GM19035 (cell line): ENCODE results near the gene HRH3.

ENCODE experiments used
- ATAC-seq: cut with Tn5 transposase; IDR thresholded peaks from one replicate; pipeline ENCODE4 v1.9.1; 2021; ENCODE audit not compliant: unreplicated experiment

HRH3 gene

GRCh38 chr20:62244644-62245108 lies 24.6 kb upstream of the HRH3 start:
- ATAC-seq = no peak

GRCh38 chr20:62243906-62244515 lies 23.9 kb upstream of the HRH3 start:
- no peak for ATAC-seq

- no peak for ATAC-seq
Measured at GRCh38 chr20:62243106-62243505, 23.0 kb upstream of the HRH3 start.

GRCh38 chr20:62242176-62242575 lies 22.1 kb upstream of the HRH3 start:
- no peak for ATAC-seq

- no peak for ATAC-seq
Measured at GRCh38 chr20:62241506-62241905, 21.4 kb upstream of the HRH3 start.

GRCh38 chr20:62240020-62240685 lies 20.1 kb upstream of the HRH3 start:
- ATAC-seq = no peak

GRCh38 chr20:62239278-62239879 lies 19.3 kb upstream of the HRH3 start:
- ATAC-seq = no peak

GRCh38 chr20:62238569-62239277 lies 18.6 kb upstream of the HRH3 start:
- no peak for ATAC-seq

- ATAC-seq = peak; percentile 97
Measured at GRCh38 chr20:62237801-62238568, 17.9 kb upstream of the HRH3 start, which contains the start of gene OSBPL2. Gene OSBPL2 (plus strand): TSS chr20:62238521. CDS start chr20:62256185, 17,664 bp downstream.

- ATAC-seq = no peak
Measured at GRCh38 chr20:62237514-62237800, 17.4 kb upstream of the HRH3 start.

GRCh38 chr20:62236766-62237513 lies 16.9 kb upstream of the HRH3 start:
- ATAC-seq = no peak

- no peak for ATAC-seq
Measured at GRCh38 chr20:62236200-62236599, 16.1 kb upstream of the HRH3 start.

GRCh38 chr20:62235777-62236157 lies 15.7 kb upstream of the HRH3 start:
- no peak for ATAC-seq

GRCh38 chr20:62235001-62235776 lies 15.1 kb upstream of the HRH3 start:
- no peak for ATAC-seq

- ATAC-seq = no peak
Measured at GRCh38 chr20:62234339-62234738, 14.3 kb upstream of the HRH3 start.

- no peak for ATAC-seq
Measured at GRCh38 chr20:62233684-62234083, 13.6 kb upstream of the HRH3 start.

GRCh38 chr20:62232770-62233645 lies 12.9 kb upstream of the HRH3 start:
- no peak for ATAC-seq

- no peak for ATAC-seq
Measured at GRCh38 chr20:62232194-62232593, 12.1 kb upstream of the HRH3 start.

- ATAC-seq = no peak
Measured at GRCh38 chr20:62231292-62231691, 11.2 kb upstream of the HRH3 start.
